Tibial nerve (tissue), 4 donors: ENCODE data around the gene EPB41. TPM values are rescaled to one million over a fixed set of nuclear protein-coding genes. Genes with fewer than 3 reads are reported as not detected.
A peak's percentile ranks its signal among the peaks of the same experiment; 100 is the strongest.

Experiments used
- DNase-seq, 2 donors: peaks; one replicate each; pipeline ENCODE4 v3.0.0-alpha.2; 2019; ENCODE audit warnings: low spot score in 2 of 2
- H3K27ac ChIP-seq, 4 donors: fragments of 200-600 bp; sonication (generic) in 3 of 4; one replicate each; pipeline ENCODE4 v1.5.1; 2017 to 2019; ENCODE audit warnings: mild to moderate bottlenecking in 1 of 4
- H3K27me3 ChIP-seq, 2 donors: fragments of 200-600 bp; sonication (generic) in 1 of 2; one replicate each; pipeline versions ENCODE4 v1.5.1 to v1.6.0; 2017 to 2019
- H3K36me3 ChIP-seq, 3 donors: fragments of 200-600 bp; sonication (generic); one replicate each; pipeline ENCODE4 v1.5.1; 2018 to 2019
- H3K4me1 ChIP-seq, 4 donors: fragments of 200-600 bp; sonication (generic) in 3 of 4; one replicate each; pipeline ENCODE4 v1.5.1; 2017 to 2019
- H3K4me3 ChIP-seq, 4 donors: fragments of 200-600 bp; sonication (generic) in 3 of 4; one replicate each; pipeline ENCODE4 v1.5.1; 2017 to 2019; ENCODE audit warnings: mild to moderate bottlenecking in 1 of 4, moderate library complexity in 1 of 4
- H3K9me3 ChIP-seq, 4 donors: fragments of 200-600 bp; sonication (generic) in 3 of 4; one replicate each; pipeline ENCODE4 v1.5.1; 2017 to 2019
- EP300 ChIP-seq, 2 donors: sonication (generic); formaldehyde crosslinking; IDR thresholded peaks; one replicate each; pipeline ENCODE4 v1.6.1; 2017; ENCODE audit warnings: antibody characterized with exemption in 2 of 2, mild to moderate bottlenecking in 1 of 2
- POLR2A ChIP-seq, 2 donors: fragments of 450-650 bp; IDR thresholded peaks; one replicate each; pipeline ENCODE4 v1.6.1; 2017; ENCODE audit warnings: antibody characterized with exemption in 2 of 2, mild to moderate bottlenecking in 2 of 2, moderate library complexity in 2 of 2
- WGBS, 2 donors: methylation state at CpG; one replicate each; pipeline ENCODE4 v1.1.5; 2018; 5-methylcytosine and 5-hydroxymethylcytosine counted together
- total RNA-seq, 4 donors: library from RNA; depleted of rRNA; stranded (reverse); fragments of >200 nt; gene quantifications; one replicate each; pipeline ENCODE4 v1.1.0, GENCODE V29; 2016
- TF ChIP-seq, protein P1 (sequence below), 5 experiments: fragments of 200-600 bp in 3 of 5; fragments of 450-650 bp in 2 of 5; sonication (generic) in 3 of 5; IDR thresholded peaks; one replicate each; pipeline ENCODE4 v1.5.1; 2016 to 2019; ENCODE audit warnings: antibody characterized with exemption in 5 of 5, mild to moderate bottlenecking in 3 of 5, moderate library complexity in 2 of 5

The EPB41 gene
- total RNA-seq, 4 donors from 2014 or later = 13.9 to 22.1 (median 16.0) TPM

- Histone ChIP-seq H3K27ac (no peak overlapping the region), H3K4me1 (peaks cover 0 to 38% (median 20%) of the 10 kb centered on the region in 4 donors), H3K27me3 (peaks cover 0 to 9% of the 10 kb centered on the region in 2 donors), H3K36me3 (no peaks in the 10 kb centered on the region), H3K4me3 (no peak overlapping the region), H3K9me3 (no peaks in the 10 kb centered on the region)
- DNase-seq = no peak
- TF ChIP-seq, protein P1, sequence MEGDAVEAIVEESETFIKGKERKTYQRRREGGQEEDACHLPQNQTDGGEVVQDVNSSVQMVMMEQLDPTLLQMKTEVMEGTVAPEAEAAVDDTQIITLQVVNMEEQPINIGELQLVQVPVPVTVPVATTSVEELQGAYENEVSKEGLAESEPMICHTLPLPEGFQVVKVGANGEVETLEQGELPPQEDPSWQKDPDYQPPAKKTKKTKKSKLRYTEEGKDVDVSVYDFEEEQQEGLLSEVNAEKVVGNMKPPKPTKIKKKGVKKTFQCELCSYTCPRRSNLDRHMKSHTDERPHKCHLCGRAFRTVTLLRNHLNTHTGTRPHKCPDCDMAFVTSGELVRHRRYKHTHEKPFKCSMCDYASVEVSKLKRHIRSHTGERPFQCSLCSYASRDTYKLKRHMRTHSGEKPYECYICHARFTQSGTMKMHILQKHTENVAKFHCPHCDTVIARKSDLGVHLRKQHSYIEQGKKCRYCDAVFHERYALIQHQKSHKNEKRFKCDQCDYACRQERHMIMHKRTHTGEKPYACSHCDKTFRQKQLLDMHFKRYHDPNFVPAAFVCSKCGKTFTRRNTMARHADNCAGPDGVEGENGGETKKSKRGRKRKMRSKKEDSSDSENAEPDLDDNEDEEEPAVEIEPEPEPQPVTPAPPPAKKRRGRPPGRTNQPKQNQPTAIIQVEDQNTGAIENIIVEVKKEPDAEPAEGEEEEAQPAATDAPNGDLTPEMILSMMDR (IDR thresholded peaks at IDR 0.05) = no peak
- TF ChIP-seq EP300 (IDR thresholded peaks at IDR 0.05) (no peak), POLR2A (IDR thresholded peaks at IDR 0.05) (no peak)
- 74 to 88% methylated on average over 1 of the region's 1 CpG for WGBS, 2 donors
These were observed 31.1 kb upstream of the EPB41 start for GRCh38 chr1:28883242-28883616.

DNA sequence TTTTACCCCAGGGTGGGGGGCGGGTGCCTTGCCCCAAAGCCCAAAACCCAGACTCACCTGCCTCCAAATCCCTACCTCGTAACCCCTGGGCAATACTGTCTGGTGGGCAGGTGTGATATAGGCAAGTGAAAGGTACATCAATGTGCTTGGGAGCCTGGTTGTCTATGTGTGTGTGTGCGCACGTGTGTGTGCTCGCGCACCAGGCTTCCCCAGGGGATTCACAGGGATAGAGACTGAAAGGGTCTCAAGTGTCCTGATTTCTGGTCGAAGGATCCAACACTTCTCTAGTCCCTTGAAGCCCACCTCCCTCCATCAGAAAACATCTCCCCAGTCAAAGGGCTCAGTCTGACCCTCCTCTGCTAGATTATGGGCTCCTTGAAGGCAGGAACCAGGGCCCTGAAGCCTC lies 28.9 kb upstream of the EPB41 start:
- 76 to 79% methylated on average over 6 to 7 of the region's 7 CpGs for WGBS, 2 donors
- H3K4me3 ChIP-seq = no peak overlapping the region
- TF ChIP-seq, protein P1 (IDR thresholded peaks at IDR 0.05) = no peak
- TF ChIP-seq POLR2A (IDR thresholded peaks at IDR 0.05) (no peak), EP300 (IDR thresholded peaks at IDR 0.05) (no peak)
- H3K9me3 ChIP-seq = no peaks in the 10 kb centered on the region
- no peak overlapping the region for H3K27ac ChIP-seq
- H3K36me3 ChIP-seq = no peaks in the 10 kb centered on the region
- H3K27me3 ChIP-seq = peaks cover 0 to 9% of the 10 kb centered on the region in 2 donors
- peaks cover 0 to 39% (median 21%) of the 10 kb centered on the region in 4 donors for H3K4me1 ChIP-seq
- DNase-seq = no peak

GRCh38 chr1:28885977-28886730 lies 28.2 kb upstream of the EPB41 start:
- Histone ChIP-seq H3K4me1 (peaks cover 0 to 39% (median 21%) of the 10 kb centered on the region in 4 donors), H3K27me3 (peaks cover 0 to 9% of the 10 kb centered on the region in 2 donors), H3K36me3 (no peaks in the 10 kb centered on the region), H3K27ac (peak overlapping the region in 3 of 4 donors; percentile 32 to 78 (median 55)), H3K9me3 (no peaks in the 10 kb centered on the region), H3K4me3 (peak overlapping the region in 3 of 4 donors; percentile 40 to 74 (median 66))
- no peak for TF ChIP-seq POLR2A (IDR thresholded peaks at IDR 0.05)
- TF ChIP-seq, protein P1 (IDR thresholded peaks at IDR 0.05) = no peak
- no peak for TF ChIP-seq EP300 (IDR thresholded peaks at IDR 0.05)
- WGBS, 2 donors = 58 to 59% methylated on average over 17 of the region's 17 CpGs
- DNase-seq = no peak

DNA sequence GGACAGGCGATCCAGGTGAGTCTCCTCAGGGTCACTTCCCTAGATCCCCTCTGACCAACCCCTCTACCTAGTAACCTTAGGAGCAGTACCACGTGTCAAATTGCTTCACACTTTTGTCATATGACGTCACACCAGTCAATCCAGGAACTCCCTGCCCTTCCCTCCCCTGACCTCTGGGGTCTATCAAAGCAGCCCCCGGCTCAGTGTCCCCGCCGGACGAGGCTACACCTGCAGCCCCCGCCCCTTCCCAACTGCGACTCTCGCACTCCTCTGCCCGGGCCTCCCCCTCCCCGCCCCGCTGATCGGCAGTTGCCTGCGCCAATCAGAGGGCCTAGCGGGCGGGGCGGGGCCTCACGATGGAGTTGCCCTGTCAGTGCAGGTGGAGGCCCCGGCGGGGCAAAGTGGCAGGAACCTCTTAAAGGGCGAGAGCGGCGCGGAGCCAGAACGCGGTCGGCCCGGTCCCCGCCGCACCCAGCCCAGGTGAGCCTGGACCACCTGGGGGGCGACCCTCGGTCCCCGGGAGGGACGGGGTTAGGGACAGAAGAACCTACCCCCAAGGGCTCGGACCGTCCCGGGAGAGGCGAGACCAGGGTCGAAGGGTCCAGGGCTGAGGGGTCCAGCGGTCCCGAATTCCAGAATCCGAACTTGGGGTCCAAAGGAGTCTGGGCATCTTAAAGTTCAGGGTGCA lies 27.5 kb upstream of the EPB41 start:
- Histone ChIP-seq H3K4me1 (peaks cover 0 to 37% (median 21%) of the 10 kb centered on the region in 4 donors), H3K27me3 (peaks cover 0 to 9% of the 10 kb centered on the region in 2 donors), H3K27ac (peak overlapping the region in 3 of 4 donors; percentile 32 to 78 (median 55)), H3K4me3 (peak overlapping the region; percentile 40 to 74 (median 67)), H3K36me3 (no peaks in the 10 kb centered on the region), H3K9me3 (no peaks in the 10 kb centered on the region)
- no peak for TF ChIP-seq EP300 (IDR thresholded peaks at IDR 0.05)
- TF ChIP-seq, protein P1 (IDR thresholded peaks at IDR 0.05) = peak in 1 of 5 experiments; percentile 15
- peak; percentile 43 to 52 for DNase-seq
- WGBS, 2 donors = 3 to 7% methylated on average over 17 to 30 of the region's 43 CpGs

DNA sequence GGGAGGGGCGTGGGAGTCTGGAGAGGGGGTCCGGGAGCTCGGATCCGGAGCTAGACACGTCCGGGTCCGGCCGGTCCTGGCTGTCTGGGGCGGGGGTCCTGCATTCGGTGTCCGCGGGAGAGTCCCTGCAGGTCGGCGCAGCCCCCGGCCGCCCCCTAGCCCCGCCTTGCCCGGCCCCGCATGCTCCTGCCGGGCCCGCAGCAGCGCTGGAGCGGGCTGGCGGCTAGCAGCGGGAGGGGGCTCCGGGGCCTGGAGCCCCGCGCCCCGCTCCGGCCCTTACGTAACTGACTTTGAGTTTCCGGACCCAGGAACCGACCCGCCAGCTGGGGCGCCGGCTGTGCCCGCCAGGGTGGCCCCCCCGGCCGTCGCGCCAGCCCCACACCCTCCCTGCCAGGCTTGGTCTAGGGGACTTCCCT lies 26.9 kb upstream of the EPB41 start:
- Histone ChIP-seq H3K36me3 (no peaks in the 10 kb centered on the region), H3K4me1 (peaks cover 0 to 33% (median 21%) of the 10 kb centered on the region in 4 donors), H3K27ac (peak overlapping the region in 2 of 4 donors; percentile 55 to 78), H3K9me3 (no peaks in the 10 kb centered on the region), H3K27me3 (peaks cover 0 to 9% of the 10 kb centered on the region in 2 donors), H3K4me3 (peak overlapping the region; percentile 40 to 74 (median 67))
- TF ChIP-seq EP300 (IDR thresholded peaks at IDR 0.05) (no peak), POLR2A (IDR thresholded peaks at IDR 0.05) (no peak)
- TF ChIP-seq, protein P1 (IDR thresholded peaks at IDR 0.05) = no peak
- DNase-seq = no peak
- WGBS, 2 donors = 0% methylated on average over 9 to 32 of the region's 41 CpGs
